ENCODE measurements around the gene GJD4.

The GJD4 gene

DNA sequence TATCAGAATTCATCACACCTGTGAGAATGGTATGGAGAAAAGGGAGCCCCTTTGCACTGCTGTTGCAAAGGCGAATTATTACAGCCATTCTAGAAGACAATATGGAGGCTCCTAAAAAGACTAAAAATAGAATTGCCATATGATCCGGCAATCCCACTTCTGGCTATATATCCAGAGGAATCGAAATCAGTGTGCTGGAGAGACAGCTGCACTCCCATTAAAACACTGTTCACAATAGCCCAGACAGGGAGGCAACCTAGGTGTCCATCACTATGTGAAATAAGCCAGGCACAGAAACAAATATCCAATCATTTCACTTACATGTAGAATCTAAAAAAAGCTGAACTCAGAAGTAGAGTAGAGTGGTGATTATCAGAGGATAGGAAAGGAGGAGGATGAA is 26.0 kb upstream of the GJD4 start:
- DNase-seq (ENCODE audit: low read depth in 3 of 3): no peak

DNA sequence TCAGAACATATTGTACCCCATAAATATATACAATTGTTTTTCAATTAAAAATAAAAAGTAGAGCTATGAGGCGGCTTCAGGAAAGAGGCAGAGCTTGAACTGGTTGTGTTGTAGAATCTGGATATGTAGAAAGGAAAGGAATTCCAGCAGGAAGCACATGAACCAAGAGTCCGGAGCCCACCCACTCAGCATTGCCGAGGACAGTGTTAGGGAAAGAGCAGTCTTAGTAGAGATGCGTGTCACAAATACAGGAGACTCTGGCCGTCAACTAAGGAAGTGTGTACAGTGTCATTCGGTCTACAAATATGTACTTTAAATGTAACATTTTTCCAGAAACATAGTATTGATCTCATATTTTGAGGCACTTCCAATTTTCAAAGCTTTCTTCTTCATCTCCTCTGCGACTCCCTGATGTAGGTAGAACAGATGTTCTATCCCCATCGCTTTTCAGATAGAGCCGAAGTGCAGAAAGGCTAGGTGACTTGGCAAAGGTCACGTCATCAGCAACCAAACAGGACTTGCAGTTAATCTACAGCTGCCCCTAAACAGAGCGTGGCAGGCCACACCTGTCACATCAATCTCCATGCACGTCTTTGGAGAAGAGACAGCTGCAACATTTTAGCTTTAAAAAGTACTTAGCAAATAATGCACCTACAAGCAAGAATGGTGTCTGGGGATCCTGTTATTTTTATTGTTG is 25.3 kb upstream of the GJD4 start:
- no peak for DNase-seq (ENCODE audit: low read depth in 3 of 3)

DNA sequence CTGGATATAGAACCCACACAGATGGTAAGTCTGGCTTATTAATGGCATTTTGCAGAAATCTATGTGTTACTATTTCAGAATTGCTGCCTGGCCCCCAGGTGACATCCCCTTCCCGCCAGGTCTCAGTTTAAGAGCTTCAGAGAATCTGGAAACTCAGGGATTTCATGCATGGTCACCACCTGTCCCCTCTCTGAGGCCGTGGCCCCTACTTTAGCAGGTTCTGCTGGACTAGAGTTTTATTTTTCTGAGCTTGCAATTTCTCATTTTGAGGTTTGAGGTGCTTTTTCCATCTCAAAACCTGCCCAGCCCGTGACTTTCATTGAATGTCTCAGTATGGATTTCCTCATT is 24.7 kb upstream of the GJD4 start:
- DNase-seq (ENCODE audit: low read depth in 3 of 3): no peak

DNA sequence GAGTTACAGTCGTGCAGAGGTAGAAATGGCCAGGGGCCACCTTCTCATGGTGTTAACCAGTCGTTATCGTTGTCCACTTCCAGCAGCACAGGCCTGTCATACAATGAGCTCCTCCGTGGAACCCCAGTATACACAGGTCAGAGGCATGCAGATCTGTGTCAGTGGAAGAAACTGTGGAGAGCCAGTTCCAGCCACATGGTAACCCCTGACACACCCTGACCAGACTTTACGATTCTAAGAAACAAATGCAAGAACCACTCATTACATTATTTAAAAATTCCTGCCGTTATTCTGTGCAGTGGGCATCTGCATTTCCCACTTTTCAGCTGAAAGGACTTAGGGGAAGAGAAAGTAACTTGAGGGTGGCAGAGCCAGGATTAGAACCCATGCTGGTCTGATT is 23.5 kb upstream of the GJD4 start:
- no peak for DNase-seq (ENCODE audit: low read depth in 3 of 3)

DNA sequence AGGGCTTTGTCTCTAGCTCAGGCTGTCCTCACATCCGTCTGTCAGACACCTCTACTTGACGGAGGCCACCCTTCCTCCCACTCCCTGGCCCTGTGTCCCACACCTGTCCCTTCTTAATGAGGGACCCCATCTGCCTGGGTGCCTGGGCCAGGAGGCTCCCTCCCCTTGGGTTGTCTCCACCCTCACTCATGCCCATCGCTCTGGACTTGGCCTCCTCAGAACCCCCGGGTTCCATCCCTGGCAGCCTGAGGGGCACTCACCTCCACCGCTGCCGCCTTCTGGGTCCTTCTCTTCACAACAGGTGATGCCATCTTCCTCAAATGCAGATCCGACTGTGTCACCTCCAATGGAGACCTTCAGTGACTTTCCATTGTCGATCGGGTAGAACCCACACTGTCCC is 20.2 kb upstream of the GJD4 start:
- no peak for DNase-seq (ENCODE audit: low read depth in 3 of 3)

DNA sequence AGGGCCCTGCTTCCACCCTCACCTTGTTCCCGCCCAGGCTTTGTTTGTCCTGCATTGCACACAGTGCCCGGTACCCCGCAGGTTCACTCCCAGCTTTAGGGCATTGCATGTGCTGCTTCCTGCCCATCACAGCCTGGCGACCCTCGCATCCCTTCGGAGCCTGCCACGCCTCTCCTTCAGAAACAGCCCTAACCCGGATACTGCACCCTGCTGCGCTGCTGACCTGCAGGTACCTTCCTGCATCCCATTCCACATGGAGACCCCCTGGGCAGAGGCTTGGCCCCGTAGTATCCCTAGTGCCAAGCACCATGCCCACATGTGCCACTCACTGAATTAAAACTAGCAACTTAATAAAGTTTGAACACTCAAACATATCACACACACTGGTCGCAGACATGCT is 19.8 kb upstream of the GJD4 start:
- no peak for DNase-seq (ENCODE audit: low read depth in 3 of 3)

DNA sequence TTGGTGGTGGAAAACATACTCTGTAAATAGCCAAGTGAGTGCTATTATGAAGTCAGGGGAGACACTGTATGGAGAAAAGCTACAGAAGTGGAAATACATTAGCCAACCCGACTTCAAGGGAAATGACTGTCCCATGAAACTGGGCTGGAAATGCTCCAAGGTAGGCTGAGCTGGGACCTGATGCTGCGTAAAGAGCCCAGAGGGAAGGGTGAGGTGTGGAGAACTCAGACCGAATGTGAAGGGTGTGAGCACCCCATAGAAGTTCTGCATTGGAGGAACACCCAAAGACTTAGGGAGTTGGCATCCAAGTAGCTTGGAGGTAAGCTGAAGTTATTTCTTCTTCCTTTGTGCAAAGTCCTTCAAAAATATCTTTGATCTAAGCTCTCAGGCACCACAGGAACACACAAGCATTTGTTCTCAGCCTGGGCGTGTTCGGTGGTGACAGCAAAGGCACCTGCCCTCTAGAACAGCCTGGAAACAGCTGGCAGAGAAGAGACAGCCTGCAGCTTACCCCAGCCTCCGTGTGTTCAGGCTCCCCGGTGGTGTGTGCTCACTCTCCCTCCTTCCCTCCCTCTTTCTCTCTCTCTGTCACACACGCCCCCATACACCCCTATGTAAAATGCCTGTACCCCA is 19.1 kb upstream of the GJD4 start:
- no peak for DNase-seq (ENCODE audit: low read depth in 3 of 3)

DNA sequence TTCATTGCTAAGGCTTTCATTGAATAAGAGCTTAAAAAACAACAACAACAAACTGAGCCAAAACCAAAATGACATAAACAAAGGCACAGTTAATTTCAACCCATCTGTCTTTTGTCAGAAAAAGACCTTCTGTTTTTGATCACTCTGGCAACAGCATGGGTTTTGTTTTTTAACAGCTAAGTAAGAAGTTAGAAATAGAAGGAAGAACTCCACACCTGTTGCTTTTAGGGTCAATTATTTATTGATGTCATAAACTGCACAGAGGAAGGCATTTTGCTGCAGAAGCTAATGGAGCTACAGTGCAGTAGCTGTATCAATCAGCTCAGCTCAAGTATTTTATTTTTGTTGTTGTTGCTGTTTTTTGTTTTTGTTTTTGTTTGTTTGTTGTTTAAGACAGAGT is 16.3 kb upstream of the GJD4 start:
- no peak for DNase-seq (ENCODE audit: low read depth in 3 of 3)

DNA sequence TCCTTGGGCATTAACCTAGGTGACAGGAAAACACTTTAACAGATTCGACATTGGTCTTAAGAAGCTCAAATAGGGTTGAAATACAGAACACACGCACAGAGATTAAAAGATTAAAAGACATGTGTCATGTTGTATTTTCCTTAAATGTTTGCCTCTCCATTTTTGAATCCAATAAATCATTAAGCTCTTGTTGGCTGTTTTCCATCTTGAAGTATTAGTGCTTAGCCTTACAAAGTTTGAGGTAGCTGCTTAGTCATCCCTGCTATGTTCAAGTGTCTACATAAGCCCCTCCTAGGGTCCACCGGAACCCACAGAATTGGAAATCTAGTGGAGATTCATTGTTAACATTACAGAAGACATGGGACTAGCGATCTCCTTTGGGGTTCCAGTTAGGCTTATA is 12.7 kb upstream of the GJD4 start:
- DNase-seq (ENCODE audit: low read depth in 3 of 3): no peak

DNA sequence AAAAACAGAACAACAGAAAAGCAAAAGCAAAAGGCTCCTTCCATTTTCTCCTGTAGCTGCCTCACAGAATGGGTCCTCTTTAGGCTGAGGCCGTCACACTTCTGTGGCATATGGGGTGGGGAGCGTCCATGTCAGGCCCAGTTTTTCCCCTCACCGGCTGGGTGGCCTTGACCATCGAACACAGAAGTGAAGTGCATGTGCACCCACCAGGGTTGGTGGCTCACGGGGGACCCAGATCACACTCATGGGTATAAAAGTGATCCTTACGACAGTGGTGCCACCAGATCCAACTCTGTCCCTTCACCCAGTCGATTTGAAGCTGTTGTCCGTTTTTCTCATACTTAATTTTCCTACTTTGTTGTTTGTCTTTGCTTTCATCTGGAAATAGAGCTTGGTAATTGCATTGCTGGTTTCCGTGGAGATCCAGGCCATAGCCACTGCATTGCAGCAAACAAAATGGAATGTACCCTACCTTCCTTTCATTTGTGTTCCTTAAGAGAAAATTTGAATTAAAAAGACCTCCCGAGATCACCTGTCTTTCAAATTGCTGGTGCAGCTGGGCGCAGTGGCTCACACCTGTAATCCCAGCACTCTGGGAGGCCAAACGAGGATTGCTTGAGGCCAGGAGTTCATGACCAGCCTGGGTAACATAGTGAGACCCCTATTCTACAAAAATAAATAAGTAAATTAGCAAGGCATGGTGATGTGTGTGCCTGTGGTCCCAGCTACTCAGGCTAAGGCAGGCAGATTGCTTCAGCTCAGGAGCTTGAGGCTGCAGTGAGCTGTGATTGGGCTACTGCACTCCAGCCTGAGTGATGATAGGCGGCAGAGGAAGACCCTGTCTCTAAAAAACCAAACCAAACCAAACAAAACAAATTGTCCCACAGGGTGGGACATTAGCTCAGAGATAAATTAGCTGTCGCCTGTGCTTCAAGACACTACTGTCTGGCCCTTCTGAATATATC is 10.7 kb upstream of the GJD4 start:
- no peak for DNase-seq (ENCODE audit: low read depth in 3 of 3)

DNA sequence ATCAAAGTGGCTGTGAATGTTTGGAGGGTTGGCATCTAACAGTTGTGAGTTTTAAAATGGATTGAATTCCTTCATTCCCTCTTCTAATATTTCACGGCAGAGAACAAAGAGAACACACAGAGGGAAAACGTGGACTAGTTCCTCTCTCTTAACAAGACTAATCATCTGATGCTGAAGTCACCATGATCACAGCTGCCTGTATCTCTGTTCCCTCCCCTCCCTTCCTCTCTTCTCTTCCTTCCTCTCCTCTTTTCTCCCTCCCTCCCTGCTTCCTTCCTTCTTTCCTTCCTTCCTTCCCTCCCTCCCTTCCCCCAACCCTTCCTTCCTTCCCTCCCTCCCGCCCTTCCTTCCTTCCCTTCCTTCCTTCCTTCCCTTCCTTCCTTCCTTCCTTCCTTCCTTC is 10.0 kb upstream of the GJD4 start:
- DNase-seq (ENCODE audit: low read depth in 3 of 3): no peak

DNA sequence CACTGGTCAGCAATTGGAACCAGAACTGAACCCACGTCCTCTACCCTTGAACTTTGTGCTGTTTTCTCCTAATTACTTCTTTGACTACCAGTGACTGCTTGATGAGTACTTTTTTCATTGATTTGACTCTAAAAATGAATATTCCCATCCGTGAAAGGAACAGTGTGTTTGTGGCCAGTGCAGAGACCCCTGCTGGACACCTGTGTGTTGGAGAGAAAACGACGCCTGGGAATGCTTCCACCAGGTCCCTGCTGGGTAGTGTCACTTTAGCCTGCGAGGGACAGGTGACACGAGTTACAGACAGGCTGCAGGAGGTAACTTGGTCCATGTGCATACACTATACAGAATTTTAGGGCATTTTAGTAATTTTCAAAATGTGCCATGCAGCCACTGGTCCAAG is 6.8 kb upstream of the GJD4 start:
- DNase-seq (ENCODE audit: low read depth in 3 of 3): no peak

DNA sequence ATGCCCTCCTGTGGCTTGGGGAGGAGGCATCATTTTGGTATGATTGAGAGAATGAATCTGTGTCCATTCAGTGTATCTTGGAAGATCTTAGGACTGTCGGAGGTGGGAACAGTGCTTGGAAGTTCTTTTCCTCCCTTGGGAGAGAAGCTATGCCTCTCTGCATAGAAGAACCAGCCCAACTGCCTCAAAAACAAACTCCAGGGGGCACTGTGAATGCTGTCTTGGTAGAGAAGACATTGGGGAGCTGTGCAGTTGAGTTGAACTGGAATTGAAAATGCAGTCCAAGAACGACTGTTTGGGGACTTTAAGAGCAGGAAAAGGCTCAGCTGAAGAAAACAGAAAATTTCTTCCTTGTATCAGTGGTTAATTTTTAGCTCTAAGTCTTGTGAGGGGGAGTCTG is 4.9 kb upstream of the GJD4 start:
- DNase-seq (ENCODE audit: low read depth in 3 of 3): no peak

DNA sequence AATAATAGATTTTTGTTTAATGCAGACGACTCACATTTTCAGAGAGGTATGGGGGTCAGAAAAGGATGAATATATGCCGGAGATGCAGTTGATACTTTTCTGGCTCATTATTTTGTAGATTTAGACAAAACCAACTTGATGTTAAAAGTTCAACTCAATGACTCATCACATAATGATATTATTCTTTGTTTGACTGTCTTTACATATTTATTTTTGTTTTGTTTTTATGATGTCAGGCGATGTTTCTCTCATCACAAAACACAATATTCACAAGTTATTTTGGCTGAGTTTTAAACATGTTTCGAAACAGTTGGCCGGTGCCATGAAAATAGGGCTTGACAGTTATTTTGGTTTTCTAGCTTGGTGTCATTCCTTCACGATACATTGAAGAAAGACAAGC is 1.3 kb downstream of the GJD4 start:
- DNase-seq (ENCODE audit: low read depth in 3 of 3): no peak

DNA sequence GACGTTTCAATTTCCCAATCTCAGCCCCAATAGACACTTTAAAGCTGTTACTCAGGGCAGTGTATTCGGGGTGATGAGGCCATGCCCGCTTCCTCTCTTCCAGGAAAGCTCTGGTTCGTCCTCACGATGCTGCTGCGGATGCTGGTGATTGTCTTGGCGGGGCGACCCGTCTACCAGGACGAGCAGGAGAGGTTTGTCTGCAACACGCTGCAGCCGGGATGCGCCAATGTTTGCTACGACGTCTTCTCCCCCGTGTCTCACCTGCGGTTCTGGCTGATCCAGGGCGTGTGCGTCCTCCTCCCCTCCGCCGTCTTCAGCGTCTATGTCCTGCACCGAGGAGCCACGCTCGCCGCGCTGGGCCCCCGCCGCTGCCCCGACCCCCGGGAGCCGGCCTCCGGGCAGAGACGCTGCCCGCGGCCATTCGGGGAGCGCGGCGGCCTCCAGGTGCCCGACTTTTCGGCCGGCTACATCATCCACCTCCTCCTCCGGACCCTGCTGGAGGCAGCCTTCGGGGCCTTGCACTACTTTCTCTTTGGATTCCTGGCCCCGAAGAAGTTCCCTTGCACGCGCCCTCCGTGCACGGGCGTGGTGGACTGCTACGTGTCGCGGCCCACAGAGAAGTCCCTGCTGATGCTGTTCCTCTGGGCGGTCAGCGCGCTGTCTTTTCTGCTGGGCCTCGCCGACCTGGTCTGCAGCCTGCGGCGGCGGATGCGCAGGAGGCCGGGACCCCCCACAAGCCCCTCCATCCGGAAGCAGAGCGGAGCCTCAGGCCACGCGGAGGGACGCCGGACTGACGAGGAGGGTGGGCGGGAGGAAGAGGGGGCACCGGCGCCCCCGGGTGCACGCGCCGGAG is 2.6 kb downstream of the GJD4 start:
- no peak for DNase-seq (ENCODE audit: low read depth in 3 of 3)

DNA sequence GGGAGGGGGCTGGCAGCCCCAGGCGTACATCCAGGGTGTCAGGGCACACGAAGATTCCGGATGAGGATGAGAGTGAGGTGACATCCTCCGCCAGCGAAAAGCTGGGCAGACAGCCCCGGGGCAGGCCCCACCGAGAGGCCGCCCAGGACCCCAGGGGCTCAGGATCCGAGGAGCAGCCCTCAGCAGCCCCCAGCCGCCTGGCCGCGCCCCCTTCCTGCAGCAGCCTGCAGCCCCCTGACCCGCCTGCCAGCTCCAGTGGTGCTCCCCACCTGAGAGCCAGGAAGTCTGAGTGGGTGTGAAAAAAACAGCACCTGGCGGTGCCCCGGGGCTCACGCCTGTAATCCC is 3.2 kb downstream of the GJD4 start:
- DNase-seq (ENCODE audit: low read depth in 3 of 3): no peak

DNA sequence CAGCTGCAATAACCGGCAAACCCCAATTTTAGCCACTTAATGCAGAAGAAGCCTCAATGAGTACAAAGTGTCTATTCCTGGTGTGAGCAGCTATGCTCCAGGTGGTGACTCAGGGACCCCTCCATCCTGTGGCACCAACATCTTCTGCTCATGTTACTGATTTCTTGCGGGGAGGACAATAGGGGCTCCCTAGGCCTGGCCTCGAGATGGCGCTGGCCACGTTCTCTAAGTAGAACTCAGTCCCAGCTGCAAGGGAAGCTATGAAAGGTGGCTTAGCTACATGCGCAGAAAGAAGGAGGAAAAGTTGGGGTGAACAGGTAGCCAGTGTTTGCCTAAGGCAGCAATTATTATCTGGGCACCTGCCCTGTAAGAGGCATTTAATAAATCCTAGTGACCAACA is 6.6 kb downstream of the GJD4 start:
- no peak for DNase-seq (ENCODE audit: low read depth in 3 of 3)

DNA sequence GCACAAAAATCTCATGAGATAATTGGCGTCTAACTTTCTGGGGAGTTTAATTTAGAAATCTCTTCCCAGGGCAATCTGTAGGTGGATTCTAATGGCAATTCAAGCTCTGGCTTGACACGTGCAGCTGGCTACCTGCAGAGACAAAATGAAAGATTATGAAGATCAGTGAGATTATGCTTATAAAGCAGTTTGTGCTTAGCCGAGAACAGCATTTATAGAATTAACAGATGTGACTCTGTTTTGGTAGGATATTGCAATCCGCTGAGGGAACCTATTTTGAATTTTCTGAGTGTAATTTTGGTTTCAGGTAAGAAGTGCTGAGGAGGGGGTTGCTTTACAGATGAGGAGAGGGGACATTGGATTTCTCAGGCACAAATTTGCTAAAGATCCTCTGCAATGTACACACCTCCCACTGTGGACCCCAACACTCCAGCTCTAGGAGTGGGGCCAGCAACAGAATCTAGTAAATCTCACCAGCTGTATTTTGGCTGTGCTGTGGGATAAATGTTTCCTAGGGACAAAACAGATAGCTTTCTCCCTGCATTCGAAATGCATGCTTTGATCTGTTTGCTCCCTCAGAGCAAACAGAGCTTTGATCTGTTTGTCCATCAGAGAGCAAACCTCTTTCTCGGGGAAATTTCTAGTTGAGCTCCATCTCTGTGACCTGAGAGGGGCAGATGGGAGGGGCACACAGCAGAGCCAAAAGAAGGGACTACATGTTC is 7.4 kb downstream of the GJD4 start:
- DNase-seq (ENCODE audit: low read depth in 3 of 3): no peak

DNA sequence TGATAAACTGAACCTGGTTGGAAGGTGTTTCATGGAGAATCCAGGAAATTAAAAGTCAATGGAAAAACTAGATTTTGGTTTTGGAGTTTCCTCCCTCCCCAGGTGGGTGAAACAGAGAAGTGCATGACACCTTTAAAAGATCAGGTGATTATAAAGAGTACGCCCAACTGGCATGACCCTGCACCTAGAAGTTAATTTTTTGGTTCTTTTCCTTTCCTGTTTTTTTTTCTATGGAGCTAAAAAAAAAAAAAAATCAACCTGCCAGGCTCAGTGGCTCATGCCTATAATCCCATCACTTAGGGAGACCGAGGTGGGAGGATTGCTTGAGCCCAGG is 7.9 kb downstream of the GJD4 start:
- DNase-seq (ENCODE audit: low read depth in 3 of 3): no peak

DNA sequence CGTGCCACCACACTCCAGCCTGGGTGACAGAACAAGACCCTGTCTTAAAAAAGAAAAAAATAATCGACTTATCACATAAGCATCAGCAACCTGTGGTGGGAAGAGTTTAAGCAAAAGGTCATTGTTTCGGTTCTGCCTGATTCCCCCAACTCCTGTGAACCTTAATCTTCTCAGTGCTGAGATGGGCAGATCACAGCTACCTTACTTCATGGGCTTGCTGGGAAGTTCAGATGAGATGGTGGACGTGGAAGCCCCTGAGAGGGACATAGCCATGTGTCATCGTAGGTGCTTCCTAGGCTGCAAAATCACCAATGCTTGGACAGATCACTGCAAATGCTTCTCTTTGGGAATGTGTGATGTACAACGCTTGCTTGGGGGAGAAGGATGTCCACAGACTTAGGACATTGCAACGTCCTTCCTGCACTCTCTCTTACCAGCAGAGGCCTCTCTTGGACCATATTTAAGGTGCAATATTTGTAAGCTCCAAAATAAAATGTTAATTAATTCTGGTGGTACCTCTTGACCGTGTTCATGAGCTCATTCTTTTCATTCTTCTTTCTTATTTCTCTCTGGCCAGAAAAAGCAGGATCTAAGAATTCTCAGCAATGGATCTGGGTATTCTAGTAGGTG is 8.6 kb downstream of the GJD4 start:
- DNase-seq (ENCODE audit: low read depth in 3 of 3): no peak

DNA sequence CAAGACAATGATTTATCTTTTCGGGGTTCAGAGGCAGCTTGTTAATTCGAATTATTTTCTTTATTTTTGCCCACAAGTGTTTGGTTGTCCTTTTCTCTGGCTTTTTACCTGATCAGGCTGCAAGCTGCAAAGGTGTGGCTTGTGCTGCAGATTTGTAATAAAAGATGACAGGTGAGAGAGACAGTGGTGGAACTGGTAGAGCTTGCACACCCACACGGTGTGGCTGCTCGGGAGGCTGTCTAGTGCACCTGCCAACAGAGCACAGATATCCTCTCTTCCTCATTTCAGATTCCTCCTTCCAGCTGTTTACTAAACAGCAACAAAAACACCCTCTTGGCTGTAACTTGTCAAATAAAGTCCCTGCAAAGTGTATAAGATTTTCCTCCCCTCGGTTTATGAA is 9.2 kb downstream of the GJD4 start:
- DNase-seq (ENCODE audit: low read depth in 3 of 3): no peak

All from stimulated activated CD4-positive, alpha-beta T cell treated with anti-CD3 and anti-CD28 coated beads, TNF-alpha, amount 100 ng/mL, for 24 hours (primary cell).